ENCODE measurements around the gene CTSK.
"Not testable (repeated sequence)": the region's sequence is repeated elsewhere in the genome, so short reads cannot be mapped to it uniquely, and the experiment has no call there.

Gene CTSK

DNA sequence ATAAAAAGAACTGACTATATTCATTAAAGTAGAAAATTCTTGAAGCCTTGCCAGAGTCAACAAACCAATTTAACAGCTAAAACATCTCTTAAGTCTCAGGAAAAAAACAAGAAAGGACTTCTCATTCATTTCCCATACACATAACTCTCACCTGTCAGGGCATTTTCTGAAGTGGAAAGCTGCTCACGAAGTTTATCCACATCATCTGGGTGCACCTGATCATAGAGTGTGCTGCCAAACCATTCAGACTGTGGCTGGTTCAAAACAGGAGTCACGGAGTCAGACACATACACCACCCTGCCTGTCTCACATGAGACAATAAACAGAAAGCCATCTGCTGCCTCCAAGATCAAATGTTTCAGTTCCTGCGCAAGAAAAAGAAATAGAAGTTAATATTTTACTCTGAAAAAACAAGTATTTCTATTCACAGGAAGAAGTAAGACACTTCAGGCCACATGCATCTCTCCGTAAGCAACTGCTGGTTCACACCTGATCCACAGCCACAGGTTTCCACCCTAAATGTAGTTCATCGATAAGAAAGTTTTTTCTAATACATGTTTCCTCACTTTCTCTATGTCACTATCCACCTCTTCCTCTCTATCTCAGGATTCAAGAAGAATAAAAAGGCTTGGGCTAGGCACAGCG lies 28.2 kb upstream of the CTSK start:
- no peak overlapping the region for H3K4me3 ChIP-seq (ENCODE audit: low read length)
- peak; percentile 68 for DNase-seq (ENCODE audit: low read depth)
- TF ChIP-seq, protein P1, sequence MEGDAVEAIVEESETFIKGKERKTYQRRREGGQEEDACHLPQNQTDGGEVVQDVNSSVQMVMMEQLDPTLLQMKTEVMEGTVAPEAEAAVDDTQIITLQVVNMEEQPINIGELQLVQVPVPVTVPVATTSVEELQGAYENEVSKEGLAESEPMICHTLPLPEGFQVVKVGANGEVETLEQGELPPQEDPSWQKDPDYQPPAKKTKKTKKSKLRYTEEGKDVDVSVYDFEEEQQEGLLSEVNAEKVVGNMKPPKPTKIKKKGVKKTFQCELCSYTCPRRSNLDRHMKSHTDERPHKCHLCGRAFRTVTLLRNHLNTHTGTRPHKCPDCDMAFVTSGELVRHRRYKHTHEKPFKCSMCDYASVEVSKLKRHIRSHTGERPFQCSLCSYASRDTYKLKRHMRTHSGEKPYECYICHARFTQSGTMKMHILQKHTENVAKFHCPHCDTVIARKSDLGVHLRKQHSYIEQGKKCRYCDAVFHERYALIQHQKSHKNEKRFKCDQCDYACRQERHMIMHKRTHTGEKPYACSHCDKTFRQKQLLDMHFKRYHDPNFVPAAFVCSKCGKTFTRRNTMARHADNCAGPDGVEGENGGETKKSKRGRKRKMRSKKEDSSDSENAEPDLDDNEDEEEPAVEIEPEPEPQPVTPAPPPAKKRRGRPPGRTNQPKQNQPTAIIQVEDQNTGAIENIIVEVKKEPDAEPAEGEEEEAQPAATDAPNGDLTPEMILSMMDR (conservative IDR thresholded peaks at IDR 0.05; ENCODE audit: low read depth, low read length), result no peak

DNA sequence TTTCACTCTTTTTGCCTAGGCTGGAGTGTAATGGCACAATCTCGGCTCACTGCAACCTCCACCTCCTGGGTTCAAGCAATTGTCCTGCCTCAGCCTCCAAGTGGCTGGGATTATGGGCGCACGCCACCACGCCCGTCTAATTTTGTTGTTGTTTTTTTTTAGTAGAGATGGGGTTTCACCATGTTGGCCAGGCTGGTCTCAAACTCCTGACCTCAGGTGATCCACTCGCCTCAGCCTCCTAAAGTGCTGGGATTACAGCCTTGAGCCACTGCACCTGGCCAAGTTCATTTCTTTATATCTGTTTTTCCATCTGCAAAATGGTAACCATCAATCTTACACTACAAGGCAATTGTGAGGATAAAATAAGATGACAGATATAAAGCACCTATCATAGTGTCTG lies 25.9 kb upstream of the CTSK start:
- not testable (repeated sequence) for H3K4me3 ChIP-seq (ENCODE audit: low read length); DNase-seq (ENCODE audit: low read depth)

DNA sequence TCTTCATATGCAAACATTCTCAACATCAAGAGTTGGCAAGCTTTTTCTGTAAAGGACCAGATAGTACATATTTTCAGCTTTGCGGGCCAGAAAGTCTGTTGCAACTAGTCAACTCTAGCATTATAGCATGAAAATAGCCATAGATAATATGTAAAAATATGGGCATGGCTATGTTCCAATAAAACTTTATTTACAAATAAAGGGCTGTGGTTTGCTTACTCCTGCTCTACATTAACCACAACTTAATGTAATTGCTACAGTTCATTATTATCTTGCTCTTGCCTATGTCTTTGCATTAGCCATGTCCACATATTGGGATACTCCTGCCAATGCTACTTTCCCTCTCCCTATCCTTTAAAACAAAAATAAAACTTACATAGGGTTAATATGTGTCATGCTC lies 24.5 kb upstream of the CTSK start:
- H3K4me3 ChIP-seq (ENCODE audit: low read length), result no peak overlapping the region
- DNase-seq (ENCODE audit: low read depth), result no peak
- TF ChIP-seq, protein P1 (conservative IDR thresholded peaks at IDR 0.05; ENCODE audit: low read depth, low read length), result no peak

DNA sequence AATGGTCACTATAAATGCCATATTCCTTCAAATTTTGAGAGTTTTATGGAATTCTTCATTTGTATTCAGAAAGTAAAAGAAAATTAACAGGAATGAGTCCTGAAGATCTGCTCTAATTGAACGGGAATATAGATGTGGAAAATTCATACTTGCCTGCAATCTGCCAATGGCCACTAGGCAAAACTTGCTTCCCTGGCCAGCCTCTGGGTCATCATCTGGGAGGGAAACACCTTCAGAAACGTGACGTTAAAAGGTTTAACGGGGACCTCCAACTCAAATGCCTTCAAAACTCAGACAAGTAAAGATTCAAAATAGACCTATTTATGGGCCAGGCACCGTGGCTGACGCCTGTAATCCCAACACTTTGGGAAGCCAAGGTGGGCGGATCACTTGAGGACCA lies 21.7 kb upstream of the CTSK start:
- TF ChIP-seq, protein P1 (conservative IDR thresholded peaks at IDR 0.05; ENCODE audit: low read depth, low read length), result peak; percentile 28
- DNase-seq (ENCODE audit: low read depth), result no peak

DNA sequence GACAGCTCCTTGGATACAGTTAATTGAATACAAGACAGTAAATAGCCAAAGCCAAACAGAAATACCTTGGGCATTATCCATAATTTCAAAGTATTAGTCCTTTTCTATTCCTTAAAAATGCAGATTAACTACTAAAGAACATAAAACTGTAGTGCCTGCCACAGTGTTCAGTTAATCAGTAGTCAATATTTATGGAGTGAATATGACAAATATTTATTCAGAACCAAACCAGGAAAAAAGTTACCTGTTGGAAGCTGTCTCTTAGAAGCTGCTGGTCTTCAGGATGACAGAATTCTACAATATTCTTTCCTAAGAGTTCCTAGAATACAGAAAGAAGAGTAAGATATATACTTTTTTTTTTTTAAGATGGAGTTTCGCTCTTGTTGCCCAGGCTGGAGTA lies 18.2 kb upstream of the CTSK start:
- TF ChIP-seq, protein P1 (conservative IDR thresholded peaks at IDR 0.05; ENCODE audit: low read depth, low read length), result no peak
- H3K4me3 ChIP-seq (ENCODE audit: low read length), result no peak overlapping the region
- no peak for DNase-seq (ENCODE audit: low read depth)

More for the DNA sequence above, 21.7 kb upstream of the CTSK start:
- no peak overlapping the region for H3K4me3 ChIP-seq (ENCODE audit: low read length)

DNA sequence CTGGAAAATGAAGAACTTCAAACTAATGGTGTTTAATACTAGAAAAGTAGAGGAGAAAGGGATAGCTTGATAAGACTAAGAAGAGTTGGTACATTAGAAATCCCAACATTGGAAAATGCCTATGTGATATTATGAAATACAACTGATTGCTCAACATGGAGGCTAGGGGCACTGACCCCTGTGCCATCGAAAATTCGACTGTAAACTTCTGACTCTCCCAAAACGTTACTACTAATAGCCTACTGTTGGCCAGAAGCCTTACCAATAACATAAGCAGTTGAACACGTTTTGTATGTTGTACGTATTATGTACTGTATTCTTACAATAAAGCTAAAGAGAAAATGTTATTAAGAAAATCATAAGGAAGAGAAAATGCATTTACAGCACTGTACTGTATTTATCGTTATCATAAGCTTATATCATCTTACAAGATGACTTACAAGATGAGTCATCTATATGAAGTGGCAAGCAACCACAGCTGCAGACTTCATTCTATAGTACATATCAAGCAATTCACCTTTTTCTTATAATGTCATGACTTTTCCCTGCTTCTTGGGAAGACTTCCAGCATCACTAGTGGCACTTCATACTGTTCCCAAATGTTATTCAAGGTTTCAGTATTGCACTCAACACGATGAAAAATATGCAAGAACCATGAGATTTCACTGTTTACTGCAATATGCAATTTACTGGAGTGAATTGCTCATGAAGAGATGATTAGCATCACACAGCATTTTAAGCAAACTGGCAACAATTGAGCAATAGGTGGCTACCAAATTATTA lies 12.9 kb upstream of the CTSK start:
- TF ChIP-seq, protein P1 (conservative IDR thresholded peaks at IDR 0.05; ENCODE audit: low read depth, low read length), result no peak
- H3K4me3 ChIP-seq (ENCODE audit: low read length), result no peak overlapping the region
- no peak for DNase-seq (ENCODE audit: low read depth)

DNA sequence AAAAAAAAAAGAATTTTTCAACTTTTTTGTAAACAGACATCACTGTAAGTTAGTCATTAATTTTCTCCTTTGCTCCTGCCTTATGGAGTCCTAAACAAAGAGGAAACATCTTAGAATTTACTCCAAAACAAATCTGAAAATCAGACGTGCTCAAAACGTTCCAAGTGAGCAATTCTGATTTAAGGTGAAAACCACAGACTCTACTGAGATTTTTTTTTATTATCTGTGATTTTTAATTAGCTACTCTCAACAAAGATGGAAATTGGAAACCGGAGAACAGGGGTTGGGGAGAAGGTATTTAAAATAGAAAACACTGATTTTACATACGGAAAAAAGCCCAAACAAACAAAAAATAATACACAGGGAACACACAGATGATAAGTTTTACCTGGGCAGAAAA lies 7.8 kb upstream of the CTSK start:
- TF ChIP-seq, protein P1 (conservative IDR thresholded peaks at IDR 0.05; ENCODE audit: low read depth, low read length), result no peak

More for the DNA sequence above, 7.8 kb upstream of the CTSK start:
- H3K4me3 ChIP-seq (ENCODE audit: low read length), result no peak overlapping the region
- DNase-seq (ENCODE audit: low read depth), result no peak

Data from retinal pigment epithelial cell (primary cell).